Measurements from ENCODE around the gene SRSF12.

DNA sequence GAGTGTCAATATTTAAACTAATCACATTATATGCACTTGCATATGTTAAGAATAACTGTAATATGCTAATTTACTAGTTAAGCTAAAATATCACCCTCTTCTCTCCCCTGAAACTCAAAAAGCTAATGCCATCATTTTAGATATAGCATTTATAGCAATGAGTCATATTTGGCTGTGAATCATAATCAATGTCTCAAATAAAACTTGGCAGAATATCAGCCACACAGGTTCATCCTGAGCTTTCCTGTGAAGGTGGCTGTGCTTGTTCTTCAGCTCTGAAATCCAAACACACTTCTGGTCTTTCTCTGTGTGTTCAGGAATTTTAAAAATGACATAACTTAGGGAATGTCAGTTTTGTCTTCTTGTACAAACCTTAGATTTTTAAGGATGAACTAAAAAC, 50.1 kb downstream of the SRSF12 start:
- TF ChIP-seq, protein P1, sequence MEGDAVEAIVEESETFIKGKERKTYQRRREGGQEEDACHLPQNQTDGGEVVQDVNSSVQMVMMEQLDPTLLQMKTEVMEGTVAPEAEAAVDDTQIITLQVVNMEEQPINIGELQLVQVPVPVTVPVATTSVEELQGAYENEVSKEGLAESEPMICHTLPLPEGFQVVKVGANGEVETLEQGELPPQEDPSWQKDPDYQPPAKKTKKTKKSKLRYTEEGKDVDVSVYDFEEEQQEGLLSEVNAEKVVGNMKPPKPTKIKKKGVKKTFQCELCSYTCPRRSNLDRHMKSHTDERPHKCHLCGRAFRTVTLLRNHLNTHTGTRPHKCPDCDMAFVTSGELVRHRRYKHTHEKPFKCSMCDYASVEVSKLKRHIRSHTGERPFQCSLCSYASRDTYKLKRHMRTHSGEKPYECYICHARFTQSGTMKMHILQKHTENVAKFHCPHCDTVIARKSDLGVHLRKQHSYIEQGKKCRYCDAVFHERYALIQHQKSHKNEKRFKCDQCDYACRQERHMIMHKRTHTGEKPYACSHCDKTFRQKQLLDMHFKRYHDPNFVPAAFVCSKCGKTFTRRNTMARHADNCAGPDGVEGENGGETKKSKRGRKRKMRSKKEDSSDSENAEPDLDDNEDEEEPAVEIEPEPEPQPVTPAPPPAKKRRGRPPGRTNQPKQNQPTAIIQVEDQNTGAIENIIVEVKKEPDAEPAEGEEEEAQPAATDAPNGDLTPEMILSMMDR (IDR thresholded peaks at IDR 0.05): no peak
- TF ChIP-seq POLR2A (IDR thresholded peaks at IDR 0.05): no peak

Measured in right lobe of liver (tissue), 4 donors.